Measurements from ENCODE around the gene ACLY.
"Not testable (repeated sequence)": the region's sequence is repeated elsewhere in the genome, so short reads cannot be mapped to it uniquely, and the experiment has no call there.

ACLY gene

GRCh38 chr17:41909088-41909487 lies 9.7 kb downstream of the ACLY start:
- no peak for DNase-seq

DNA sequence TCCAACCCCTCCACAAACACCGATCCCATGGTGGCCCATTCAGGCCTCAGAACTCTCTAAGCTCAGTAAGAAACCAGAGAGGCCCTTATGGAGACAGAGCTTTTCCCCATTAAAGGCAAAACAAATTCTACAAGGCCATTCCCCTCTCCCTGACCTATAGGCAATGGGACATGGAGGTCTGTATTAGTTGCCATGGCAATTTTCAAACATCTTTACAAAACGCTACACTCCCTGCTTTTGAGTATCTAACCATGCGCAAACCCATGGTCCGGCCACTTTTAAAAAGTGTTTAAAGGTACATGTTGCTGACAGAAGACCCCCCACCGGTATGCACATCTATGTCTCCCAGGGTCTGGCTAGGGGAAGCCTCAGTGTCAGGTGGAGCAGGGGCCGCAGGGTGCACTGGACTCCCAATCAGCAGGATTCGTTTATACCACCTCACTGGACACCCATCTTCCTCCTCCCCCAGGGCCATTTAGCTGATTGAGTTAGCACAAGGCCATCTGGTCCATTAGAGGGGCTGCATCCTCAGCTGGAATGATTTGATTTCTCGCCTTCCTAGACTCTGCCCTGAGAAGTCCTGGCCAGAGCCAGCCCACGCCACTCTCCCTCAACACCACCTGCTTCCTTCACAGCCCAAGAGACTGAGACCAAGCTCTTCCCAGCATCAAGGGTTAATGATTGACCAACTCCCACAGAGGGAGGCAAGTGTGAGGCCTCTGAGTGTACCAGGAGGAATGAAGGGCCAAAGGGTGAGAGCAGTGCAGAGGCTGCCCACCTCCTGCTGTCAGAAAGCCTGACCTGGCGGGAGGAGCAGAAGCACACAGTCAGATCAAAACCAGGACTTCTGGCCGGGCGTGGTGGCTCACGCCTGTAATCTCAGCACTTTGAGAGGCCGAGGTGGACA lies 10.9 kb downstream of the ACLY start:
- no peak for DNase-seq

- DNase-seq, result no peak
Measured at GRCh38 chr17:41907185-41907556, 11.6 kb downstream of the ACLY start.

DNA sequence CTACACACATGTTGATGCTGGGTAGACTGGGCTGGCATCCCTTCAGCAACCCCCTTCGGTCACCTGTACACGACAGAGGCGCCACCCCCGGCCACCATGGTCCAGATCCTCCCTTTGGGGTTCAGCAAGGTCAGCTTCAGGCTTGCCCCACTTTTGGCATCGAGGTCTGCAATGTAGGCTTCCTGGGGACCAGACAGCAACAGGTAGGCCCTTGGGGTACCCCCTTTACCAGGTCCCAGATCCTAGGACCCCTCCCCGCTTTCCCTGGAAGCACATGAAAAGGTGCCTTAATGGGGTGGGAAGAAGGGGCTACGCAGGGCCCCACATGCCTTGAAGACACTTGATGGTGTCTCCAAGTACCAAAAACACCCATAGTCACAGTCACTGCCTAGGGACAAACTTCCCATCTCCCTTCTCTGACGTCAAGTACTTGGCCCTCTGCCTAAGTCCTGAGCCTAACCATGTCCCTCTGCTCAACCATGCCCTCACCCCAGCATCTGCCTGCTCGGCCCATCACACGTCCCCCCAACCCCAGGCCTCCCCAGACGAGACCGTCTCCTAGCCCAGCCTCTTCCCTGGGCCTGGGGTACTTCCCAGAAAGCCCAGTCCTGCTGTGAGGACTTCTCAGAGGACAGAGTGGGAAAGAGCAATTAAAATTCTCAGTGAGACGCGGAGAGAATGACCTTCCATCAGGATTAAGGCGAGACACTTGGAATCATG lies 12.1 kb downstream of the ACLY start:
- DNase-seq, result no peak

DNA sequence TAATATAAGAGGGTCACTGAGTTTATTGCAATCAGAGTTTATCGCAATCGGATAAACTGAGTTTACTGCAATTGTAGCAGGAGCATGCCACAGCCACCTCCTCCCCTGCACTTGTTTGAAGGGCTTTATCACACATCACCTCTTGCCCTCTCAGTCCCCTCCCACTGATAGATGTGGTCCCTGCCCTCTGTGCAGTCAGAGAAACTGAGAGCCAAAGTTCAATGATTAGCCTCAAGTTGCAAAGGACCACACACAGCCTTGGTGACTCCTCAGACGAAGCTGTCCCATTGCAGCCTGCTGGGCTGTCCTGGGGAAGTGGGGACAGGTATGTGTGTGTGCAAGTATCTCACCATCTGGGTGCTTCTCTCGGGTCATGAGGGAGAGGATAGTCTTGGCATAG lies 13.6 kb downstream of the ACLY start:
- no peak for DNase-seq

GRCh38 chr17:41904242-41904841 lies 14.4 kb downstream of the ACLY start:
- no peak for DNase-seq

DNA sequence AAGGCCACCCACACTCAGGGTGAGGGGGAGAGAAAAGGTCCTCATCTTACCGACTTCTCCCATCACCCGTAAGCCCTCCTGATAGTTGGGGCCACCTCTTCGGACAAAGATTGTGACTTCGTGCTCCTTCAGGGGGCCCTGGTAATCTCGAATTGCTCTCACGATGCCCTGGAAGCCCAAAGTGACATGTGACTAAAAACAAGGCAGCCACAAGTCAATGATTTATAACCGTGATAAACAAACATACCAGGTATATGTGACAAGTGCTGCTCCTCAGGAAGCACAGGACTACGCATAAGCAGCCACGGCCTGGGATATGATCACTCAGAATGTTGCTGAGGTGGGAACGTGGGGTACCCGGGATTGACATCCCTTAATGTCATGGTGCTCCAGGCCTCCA lies 17.1 kb downstream of the ACLY start:
- DNase-seq, result no peak

- no peak for DNase-seq
Measured at GRCh38 chr17:41896726-41897125, 22.0 kb downstream of the ACLY start.

DNA sequence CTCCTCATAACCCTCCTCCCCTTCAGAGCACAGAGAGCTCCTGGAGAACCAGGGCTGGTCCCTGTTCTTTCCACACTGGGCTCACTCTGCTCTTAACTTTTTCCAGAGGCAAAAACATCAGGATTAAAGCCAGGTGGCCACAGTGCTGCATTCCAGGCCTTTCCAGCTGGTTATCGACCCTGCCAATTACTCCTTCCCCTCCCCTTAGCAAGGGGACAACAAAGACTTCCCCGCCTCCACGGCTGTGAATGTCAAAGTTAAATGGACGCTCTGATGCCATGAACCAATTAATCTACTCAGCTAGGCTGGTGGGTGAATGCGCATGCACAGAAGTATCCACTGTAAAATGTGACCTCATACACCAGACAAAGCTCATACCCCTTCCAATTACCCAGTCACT lies 23.1 kb downstream of the ACLY start:
- DNase-seq, result no peak

DNA sequence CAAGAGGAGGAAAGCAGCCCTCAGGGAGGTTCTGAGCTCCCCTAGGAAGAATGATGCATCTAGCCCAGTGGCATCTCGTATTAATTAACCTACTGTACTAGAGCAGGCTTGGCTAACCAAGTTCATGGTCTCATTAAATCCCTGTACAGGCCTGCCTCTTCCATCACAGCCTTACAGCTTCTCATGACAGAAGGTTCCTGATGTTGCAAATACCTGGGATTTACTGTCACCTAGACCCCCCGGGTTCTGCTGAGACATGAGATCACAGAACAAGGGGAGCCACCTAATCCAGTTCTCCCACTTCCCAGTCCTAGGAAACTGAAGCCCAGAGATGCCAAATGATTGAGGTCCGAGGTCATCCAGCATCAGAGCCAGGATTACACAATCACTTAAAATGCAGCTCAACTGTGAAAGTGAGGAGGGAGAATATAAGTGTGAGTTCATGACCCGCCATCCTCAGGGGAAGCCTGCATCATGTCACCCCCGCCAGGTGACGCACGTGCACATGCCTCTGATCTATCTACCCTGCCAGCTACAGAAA lies 23.9 kb downstream of the ACLY start:
- DNase-seq, result no peak

GRCh38 chr17:41893384-41893783 lies 25.4 kb downstream of the ACLY start:
- no peak for DNase-seq

GRCh38 chr17:41892021-41892376 lies 26.8 kb downstream of the ACLY start:
- no peak for DNase-seq

DNA sequence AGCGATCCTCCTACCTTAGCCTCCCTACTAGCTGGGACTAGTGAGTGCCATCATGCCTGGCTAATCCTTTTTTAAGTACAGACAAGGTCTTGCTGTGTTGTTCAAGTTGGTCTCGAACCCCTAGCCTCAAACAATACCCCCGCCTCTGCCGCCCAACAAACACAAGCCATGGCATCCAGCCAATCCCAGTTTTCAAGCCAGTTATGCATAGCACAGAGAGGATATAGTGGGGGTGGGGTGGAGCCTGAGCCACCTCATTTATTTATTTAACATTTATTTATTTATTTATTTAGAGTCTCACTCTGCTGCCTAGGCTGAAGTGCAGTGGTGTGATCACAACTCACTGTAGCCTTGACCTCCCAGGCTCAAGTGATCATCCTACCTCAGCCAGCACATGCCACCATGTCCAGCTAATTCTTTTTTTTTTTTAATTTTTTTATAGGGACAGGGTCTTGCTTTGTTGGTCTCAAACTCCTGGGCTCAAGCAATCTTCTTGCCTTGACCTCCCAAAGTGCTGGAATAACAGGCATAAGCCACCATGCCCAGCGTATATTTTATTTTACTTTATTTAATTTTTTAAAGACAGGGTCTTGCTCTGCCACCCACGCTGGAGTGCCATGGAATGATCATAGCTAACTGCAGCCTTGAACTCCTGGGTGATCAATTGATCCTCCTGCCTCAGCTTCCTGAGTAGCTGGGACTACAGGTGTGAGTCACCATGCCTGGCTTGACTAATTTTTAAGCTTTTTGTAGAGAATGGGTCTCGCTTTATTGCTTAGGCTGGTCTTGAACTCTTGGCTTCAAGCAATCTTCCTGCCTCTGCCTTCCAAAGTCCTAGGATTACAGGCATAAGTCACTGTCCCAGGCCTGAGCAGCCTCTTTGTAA lies 27.4 kb downstream of the ACLY start:
- DNase-seq, result no peak

GRCh38 chr17:41888332-41888965 lies 30.3 kb downstream of the ACLY start:
- DNase-seq, result no peak

DNA sequence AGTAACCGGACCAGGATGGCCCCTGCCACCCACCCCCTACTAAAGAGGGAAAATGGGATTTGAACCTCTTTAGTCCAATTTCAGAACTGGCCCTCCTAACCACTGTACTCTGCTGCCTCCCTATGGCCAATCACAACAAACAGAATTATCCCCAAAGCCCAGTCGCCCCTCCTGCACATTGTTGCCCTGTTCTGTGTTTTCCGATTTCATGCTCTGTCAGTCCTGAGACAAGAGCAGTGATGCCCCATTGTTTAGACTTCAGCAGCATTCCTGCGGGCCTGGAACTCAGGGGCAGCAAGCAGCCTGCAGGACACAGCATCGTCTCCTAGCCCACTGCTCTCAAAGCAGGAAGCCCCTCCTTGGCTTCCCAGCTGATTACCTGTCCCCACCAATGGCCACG lies 33.0 kb downstream of the ACLY start:
- no peak for DNase-seq

- no peak for DNase-seq
Measured at GRCh38 chr17:41882756-41883155, 36.0 kb downstream of the ACLY start.

DNA sequence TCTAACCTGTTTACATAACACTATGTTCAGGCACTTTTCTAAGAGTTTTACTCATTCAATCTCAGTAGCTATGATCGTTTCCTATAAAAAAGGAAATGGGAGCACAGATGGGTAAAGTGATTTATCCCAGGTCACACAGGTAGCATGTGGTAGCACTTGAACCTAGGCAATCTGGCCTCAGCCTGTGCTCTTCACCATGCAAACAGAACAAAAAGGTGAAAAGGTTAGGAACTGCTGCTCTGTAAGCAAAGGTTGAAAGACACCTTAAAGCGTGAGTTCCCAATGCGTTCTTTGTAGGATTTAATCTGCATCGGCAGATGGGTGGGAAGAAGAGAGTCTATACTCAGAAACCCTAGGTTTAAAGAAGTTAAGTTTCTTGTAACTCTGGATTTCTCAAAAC lies 38.6 kb downstream of the ACLY start:
- DNase-seq, result no peak

GRCh38 chr17:41874293-41874670 lies 44.5 kb downstream of the ACLY start:
- DNase-seq, result not testable (repeated sequence)

DNA sequence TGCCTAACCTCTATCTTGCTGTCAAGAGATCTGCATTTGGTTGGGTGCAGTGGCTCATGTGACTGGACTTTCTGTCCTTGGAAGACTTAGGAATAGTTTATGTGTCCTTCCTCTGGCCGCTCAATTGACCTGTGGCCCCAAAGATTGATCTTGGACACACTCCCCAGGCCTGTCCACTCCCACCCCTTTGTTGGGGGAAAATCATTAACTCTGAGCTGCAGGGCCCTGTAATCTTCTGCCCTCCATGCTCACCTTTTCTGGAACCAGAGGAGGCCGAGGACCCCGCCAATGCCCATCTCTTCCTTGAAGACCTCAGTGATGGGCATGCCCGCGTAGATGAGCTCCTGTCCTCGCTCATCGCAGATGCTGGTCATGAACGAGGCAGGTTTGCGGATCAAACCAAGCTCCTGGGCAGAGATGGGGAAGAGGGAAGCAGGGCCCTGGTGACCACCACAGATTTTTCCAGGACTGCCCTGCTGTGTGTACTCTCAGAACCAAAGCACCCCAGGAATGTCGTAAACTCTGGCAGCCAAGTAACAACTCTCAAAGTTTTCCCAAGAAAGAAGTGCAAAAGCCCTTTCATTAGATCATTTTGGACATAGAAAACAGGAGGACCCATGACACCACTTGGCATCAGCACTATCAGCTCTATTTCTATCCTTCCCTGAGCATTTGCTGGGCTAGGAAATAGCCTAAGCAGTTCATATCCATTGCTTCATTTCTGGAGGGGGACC lies 45.0 kb downstream of the ACLY start:
- no peak for DNase-seq

DNA sequence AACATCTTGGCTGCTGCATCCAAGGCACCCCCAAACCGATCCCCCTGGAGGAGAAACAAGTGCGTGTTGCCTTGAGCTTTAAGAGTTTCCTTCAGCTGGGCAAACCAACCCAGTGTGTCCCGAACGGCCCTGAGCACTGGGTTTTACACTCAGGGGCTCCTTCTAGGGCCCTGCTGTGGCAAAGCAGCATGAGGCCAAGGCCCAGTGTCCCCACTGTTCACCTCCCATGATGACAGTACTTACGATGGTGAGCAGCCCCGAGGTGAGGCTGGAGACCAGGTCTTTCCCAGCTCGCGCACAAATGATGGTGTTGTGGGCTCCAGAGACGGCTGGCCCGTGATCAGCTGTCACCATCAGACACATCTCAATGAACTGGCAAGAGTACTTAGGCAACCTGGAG lies 47.0 kb downstream of the ACLY start:
- no peak for DNase-seq

- DNase-seq, result no peak
Measured at GRCh38 chr17:41870627-41871026, 48.1 kb downstream of the ACLY start.

DNA sequence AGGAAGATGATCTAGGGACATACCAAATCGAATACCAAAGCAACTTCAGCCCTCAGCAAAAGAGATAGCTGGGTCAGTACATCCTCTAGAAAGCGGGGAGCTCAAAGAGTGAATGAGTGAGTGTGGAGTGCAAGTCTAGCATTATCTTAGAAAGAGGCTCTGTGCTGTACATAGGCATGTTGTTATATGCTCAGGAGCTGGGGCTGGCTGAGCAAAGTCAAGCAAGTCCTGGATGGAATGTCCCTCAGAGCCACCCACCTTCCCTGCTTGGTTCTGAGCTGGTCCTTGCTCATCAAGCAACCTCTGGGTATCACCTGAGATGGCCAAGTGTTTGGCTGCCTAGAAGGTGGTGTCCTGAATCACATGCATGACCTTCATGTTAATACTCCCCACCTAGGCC lies 48.7 kb downstream of the ACLY start:
- DNase-seq, result no peak

Data from NCI-H1105 treated with DMSO at 0.1 percent for 48 hours (cell line).